ENCODE results near the gene BEGAIN. TPM values are rescaled to one million over a fixed set of nuclear protein-coding genes. Genes with fewer than 3 reads are reported as not detected.

BEGAIN gene
- total and polyA plus RNA-seq, 2 of the 8 experiments (the other 6 are each of a cell fraction or from before 2014, with no cell fraction given), result 2.9 to 3.0 TPM

- Histone ChIP-seq H2BK120ac (replicated peaks; ENCODE audit: low read depth, low read length) (no peak overlapping the region), H3K4me1 (replicated peaks in 1 of 4; ENCODE audit: control insufficient read depth in 3 of 4, insufficient read depth in 4 of 4, low read length in 3 of 4) (peaks cover 0 to 11% (median 9%) of the 10 kb centered on the region in 4 experiments; a peak in 6 of 7 replicates), H3K14ac (ENCODE audit: insufficient read length) (no peak overlapping the region), H3K18ac (ENCODE audit: extremely low read depth, low read length) (no peak overlapping the region), H3K9ac (replicated peaks in 1 of 4; ENCODE audit: extremely low read depth in 1 of 4, low read depth in 3 of 4, low read length in 3 of 4) (no peak overlapping the region), H4K8ac (ENCODE audit: extremely low read depth, insufficient read depth, low read length) (no peak overlapping the region), H3K56ac (replicated peaks; ENCODE audit: insufficient read length, low read depth, low read length) (no peak overlapping the region), H4K91ac (replicated peaks; ENCODE audit: insufficient read length, low read length) (no peak overlapping the region), H4K20me1 (replicated peaks in 1 of 2; ENCODE audit: control insufficient read depth in 1 of 2, insufficient read depth in 2 of 2, low read length in 2 of 2) (no peaks in the 10 kb centered on the region), H2BK15ac (ENCODE audit: low read length) (no peak overlapping the region), H3K9me3 (ENCODE audit: insufficient read depth in 2 of 2, low read depth in 1 of 2, low read length in 1 of 2) (no peaks in the 10 kb centered on the region), H2BK12ac (ENCODE audit: low read depth, low read length) (no peak overlapping the region), H2BK5ac (ENCODE audit: low read depth, low read length) (no peak overlapping the region), H3K79me1 (ENCODE audit: low read depth, low read length) (no peaks in the 10 kb centered on the region), H3K79me2 (ENCODE audit: control insufficient read depth in 1 of 2, insufficient read depth in 2 of 2, low read length in 2 of 2) (no peaks in the 10 kb centered on the region), H3K23me2 (ENCODE audit: low read depth, low read length) (peaks cover 7% of the 10 kb centered on the region; the same call in 1 of the 2 replicates), H3K36me3 (ENCODE audit: control insufficient read depth in 2 of 4, insufficient read depth in 4 of 4, low read length in 3 of 4) (no peaks in the 10 kb centered on the region; a peak in 1 of 8 replicates), H2AFZ (ENCODE audit: low read length) (no peak overlapping the region), H3K23ac (ENCODE audit: insufficient read length) (no peak overlapping the region), H3K4me3 (ENCODE audit: extremely low read depth in 1 of 4, insufficient read depth in 2 of 4, low read depth in 3 of 4, low read length in 4 of 4) (no peak overlapping the region), H2BK20ac (ENCODE audit: low read length) (no peak overlapping the region), H3K27ac (ENCODE audit: low read depth, low read length) (no peak overlapping the region), H2AK5ac (ENCODE audit: low read depth, low read length) (no peak overlapping the region), H4K5ac (ENCODE audit: insufficient read length, low read depth, low read length) (no peak overlapping the region), H3K4me2 (ENCODE audit: insufficient read depth in 1 of 2, low read depth in 2 of 2, low read length in 2 of 2) (no peak overlapping the region), H3K4ac (replicated peaks; ENCODE audit: insufficient read length, low read depth, low read length) (no peak overlapping the region), H3K27me3 (replicated peaks in 1 of 4; ENCODE audit: control insufficient read depth in 3 of 4, extremely low read depth in 1 of 4, insufficient read depth in 3 of 4, low read length in 3 of 4) (peaks cover 19 to 42% (median 34%) of the 10 kb centered on the region in 4 experiments)
- DNase-seq (ENCODE audit: low read depth in 1 of 2, low spot score in 2 of 2) (no peak), FAIRE-seq (no peak)
- ChIA-PET POLR2A (ENCODE audit: partially characterized antibody) (no interaction called here), CTCF (ENCODE audit: partially characterized antibody) (interaction anchor here (0.9 to 2.5 kb wide), 6 partner anchors 14 to 88 kb away, joined by 3 to 9 read pairs (median 4); no protein-coding TSS in a partner anchor)
- WGBS, 2 experiments (ENCODE audit: extremely low coverage in 1 of 2, insufficient coverage in 1 of 2, insufficient read length in 1 of 2, insufficient replicate concordance in 2 of 2, low coverage in 1 of 2, low lambda C conversion rate in 2 of 2, missing lambda C conversion rate in 1 of 2), result 83% methylated on average over 6 of the region's 6 CpGs; no CpG with 5 or more reads in 1 of the 2 experiments
- no peak for TF ChIP-seq RXRA (IDR thresholded peaks at IDR 0.05; ENCODE audit: insufficient read depth, low read depth, low read length)
- no peak for TF ChIP-seq CBX8 (IDR thresholded peaks at IDR 0.05; ENCODE audit: borderline replicate concordance, low read depth, low read length)
- no peak for TF ChIP-seq NANOG (IDR thresholded peaks at IDR 0.05; ENCODE audit: insufficient read depth, low read depth, low read length, poor library complexity, severe bottlenecking)
- TF ChIP-seq BACH1 (IDR thresholded peaks at IDR 0.05; ENCODE audit: low read length), result no peak
- TF ChIP-seq SIN3A (conservative IDR thresholded peaks at IDR 0.05 in 1 of 2, IDR thresholded peaks at IDR 0.05 in 1 of 2; ENCODE audit: low read depth in 1 of 2, low read length in 2 of 2), result no peak
- TF ChIP-seq RFX5 (IDR thresholded peaks at IDR 0.05; ENCODE audit: borderline replicate concordance, low read depth, low read length), result no peak
- no peak for TF ChIP-seq NRF1 (IDR thresholded peaks at IDR 0.05; ENCODE audit: low read depth, low read length)
- no peak for TF ChIP-seq RBBP5 (IDR thresholded peaks at IDR 0.05; ENCODE audit: borderline replicate concordance, low read depth, low read length)
- TF ChIP-seq BRCA1 (IDR thresholded peaks at IDR 0.05; ENCODE audit: low read depth, low read length), result no peak
- TF ChIP-seq EGR1 (IDR thresholded peaks at IDR 0.05; ENCODE audit: borderline replicate concordance, low read depth, low read length), result no peak
- no peak for TF ChIP-seq RNF2 (IDR thresholded peaks at IDR 0.05; ENCODE audit: borderline replicate concordance, low read depth, low read length, missing control alignments, poor library complexity, severe bottlenecking)
- no peak for TF ChIP-seq GTF2F1 (IDR thresholded peaks at IDR 0.05; ENCODE audit: borderline replicate concordance, low read depth, low read length)
- no peak for TF ChIP-seq JUN (IDR thresholded peaks at IDR 0.05; ENCODE audit: low read depth, low read length)
- no peak for TF ChIP-seq TBP (IDR thresholded peaks at IDR 0.05; ENCODE audit: low read depth, low read length)
Observed at GRCh38 chr14:100564512-100564911, 22.7 kb downstream of the BEGAIN start.

Data from H1 (cell line).